Adrenal gland (tissue), 5 donors: ENCODE results near the gene VPS33A.

Experiments used
- CTCF ChIP-seq, 6 experiments: fragments of 450-650 bp in 4 of 6; fragments of 200-600 bp in 2 of 6; sonication (generic) in 1 of 6; IDR thresholded peaks; 1 replicate in 5 of 6; 2 replicates in 1 of 6; pipeline versions ENCODE4 v1.5.1 to v1.8.0; 2016 to 2021; ENCODE audit warnings: antibody characterized with exemption in 6 of 6, mild to moderate bottlenecking in 2 of 6, moderate library complexity in 1 of 6
- POLR2A ChIP-seq, 2 donors: fragments of 450-650 bp; IDR thresholded peaks; one replicate each; pipeline ENCODE4 v1.6.1; 2017; ENCODE audit warnings: antibody characterized with exemption in 2 of 2, mild to moderate bottlenecking in 2 of 2, moderate library complexity in 1 of 2
- donor health status: DM: no; HTN: no; CAD: no.

GRCh38 chr12:122228092-122228491, 38.2 kb downstream of the VPS33A start:
- TF ChIP-seq CTCF (IDR thresholded peaks at IDR 0.05): no peak
- no peak for TF ChIP-seq POLR2A (IDR thresholded peaks at IDR 0.05)
